ENCODE results near the gene ERGIC1. TPM values are rescaled to one million over a fixed set of nuclear protein-coding genes. Genes with fewer than 3 reads are reported as not detected.
A peak's percentile ranks its signal among the peaks of the same experiment; 100 is the strongest.
"Not testable (repeated sequence)": the region's sequence is repeated elsewhere in the genome, so short reads cannot be mapped to it uniquely, and the experiment has no call there.

The ERGIC1 gene
- total RNA-seq, 1 donor from 2014 or later = 54.8 TPM

DNA sequence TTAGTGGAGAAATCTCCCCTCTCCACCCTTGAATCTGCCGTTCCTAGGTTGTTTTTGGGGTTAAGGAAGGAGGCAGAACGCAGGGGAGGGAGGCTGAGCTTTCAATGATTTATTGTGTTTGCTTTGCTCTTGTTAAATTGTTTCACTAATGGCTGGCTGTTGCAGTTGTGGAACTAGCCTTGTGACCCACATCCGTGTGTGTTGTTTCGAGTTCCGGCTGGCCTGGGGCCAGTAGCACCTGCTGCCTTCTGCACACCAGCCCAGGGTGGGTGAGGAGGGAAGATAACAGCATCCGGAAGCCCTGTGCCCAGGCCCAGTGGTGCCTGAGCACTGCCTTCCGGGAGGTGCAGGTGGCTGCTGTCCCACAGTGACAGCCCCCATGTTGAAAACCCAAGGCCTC is 3.6 kb downstream of the ERGIC1 start:
- Mint-ChIP-seq H3K27me3 (ENCODE audit: low read depth) (no peaks in the 10 kb centered on the region), H3K36me3 (ENCODE audit: low read depth) (peaks cover 2% of the 10 kb centered on the region), H3K4me1 (ENCODE audit: low read depth) (peaks cover 31% of the 10 kb centered on the region), H3K9me3 (no peaks in the 10 kb centered on the region), H3K4me3 (ENCODE audit: low read depth) (peak overlapping the region; percentile 21), H3K27ac (no peak overlapping the region)
- peak; percentile 22 for DNase-seq (ENCODE audit: low spot score)
- intact Hi-C loops (cut with micrococcal nuclease) = loop anchor here (10.0 kb wide), 1 partner anchor 123 kb away; no protein-coding TSS in a partner anchor

DNA sequence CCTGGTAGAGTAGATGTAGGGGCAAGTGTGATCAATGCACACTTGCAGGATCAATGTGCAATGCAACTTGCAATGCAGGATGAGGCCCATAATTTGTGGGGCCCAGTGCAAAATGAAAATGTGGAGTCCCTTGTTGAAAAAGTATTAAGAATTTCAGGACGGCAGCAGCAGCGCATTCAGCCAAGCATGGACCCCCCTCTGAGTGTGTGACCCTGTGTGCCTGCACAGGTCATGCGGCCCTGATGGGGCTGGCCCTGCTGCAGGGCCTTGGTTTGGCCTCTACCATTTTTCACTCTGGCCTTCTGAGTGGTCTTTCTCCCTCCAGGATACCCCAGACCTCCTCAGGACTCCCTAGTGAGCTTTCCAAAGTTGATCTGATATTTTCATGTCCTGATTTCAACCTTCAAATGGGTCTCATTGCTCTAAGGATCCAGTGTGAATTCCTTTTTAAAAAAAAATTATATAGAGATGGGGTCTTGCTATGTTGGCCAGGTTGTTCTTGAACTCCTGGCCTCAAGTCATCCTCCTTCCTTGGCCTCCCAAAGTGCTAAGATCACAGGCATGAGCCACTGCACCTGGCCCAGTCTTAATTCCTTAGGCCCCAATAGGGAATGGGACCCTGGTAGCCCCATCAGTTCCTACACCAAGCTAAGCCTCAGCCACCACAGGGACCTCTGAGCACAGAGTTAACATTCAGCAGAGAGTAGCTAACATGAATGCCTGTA is 4.3 kb downstream of the ERGIC1 start:
- peaks cover 2% of the 10 kb centered on the region for H3K36me3 Mint-ChIP-seq (ENCODE audit: low read depth)
- peaks cover 29% of the 10 kb centered on the region for H3K4me1 Mint-ChIP-seq (ENCODE audit: low read depth)
- no peak for DNase-seq (ENCODE audit: low spot score)
- H3K27ac Mint-ChIP-seq = no peak overlapping the region
- H3K9me3 Mint-ChIP-seq = no peaks in the 10 kb centered on the region
- no peak overlapping the region for H3K4me3 Mint-ChIP-seq (ENCODE audit: low read depth)
- no peaks in the 10 kb centered on the region for H3K27me3 Mint-ChIP-seq (ENCODE audit: low read depth)
- intact Hi-C loops (cut with micrococcal nuclease) = loop anchor here (10.0 kb wide), 1 partner anchor 124 kb away; no protein-coding TSS in a partner anchor

DNA sequence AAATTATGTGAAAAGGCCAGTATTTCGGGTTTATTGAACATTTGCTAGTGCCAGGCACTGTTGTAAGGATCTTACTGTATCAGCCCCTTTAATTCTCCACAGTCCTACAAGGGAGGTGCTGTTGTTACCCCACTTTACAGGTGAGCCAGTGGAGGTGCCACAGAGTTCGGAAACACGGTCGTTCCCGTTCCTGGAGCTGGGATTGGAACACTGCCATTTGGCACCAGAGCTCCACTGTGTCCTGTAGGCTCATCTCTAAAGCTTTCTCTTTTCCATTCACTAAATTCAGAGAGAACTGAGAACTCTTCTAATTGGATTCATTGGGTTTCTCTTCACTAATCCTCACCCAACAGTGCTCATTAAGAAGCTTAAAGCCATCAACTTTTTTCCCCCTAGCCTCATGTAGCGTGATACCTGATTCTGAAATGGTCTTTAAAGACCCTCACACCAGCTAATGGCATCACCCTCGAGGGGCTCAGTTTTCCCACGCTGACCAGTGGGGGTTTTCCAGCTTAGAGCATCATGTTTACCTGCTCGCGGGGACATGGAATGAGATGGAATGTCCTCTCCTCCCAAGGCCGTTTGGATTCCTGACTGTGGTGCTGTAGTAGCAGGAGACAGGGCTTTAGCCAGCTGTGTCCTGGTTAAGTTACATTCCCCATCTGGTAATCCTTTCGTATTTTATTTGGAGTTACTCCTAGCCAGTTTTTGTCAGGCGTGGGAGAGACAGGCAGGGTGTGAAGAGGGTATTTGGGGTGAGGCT is 5.8 kb downstream of the ERGIC1 start:
- Mint-ChIP-seq H3K9me3 (no peaks in the 10 kb centered on the region), H3K36me3 (ENCODE audit: low read depth) (peaks cover 2% of the 10 kb centered on the region), H3K4me3 (ENCODE audit: low read depth) (no peak overlapping the region), H3K27ac (no peak overlapping the region), H3K27me3 (ENCODE audit: low read depth) (no peaks in the 10 kb centered on the region), H3K4me1 (ENCODE audit: low read depth) (peaks cover 27% of the 10 kb centered on the region)
- intact Hi-C loops (cut with micrococcal nuclease) = loop anchor here (10.0 kb wide), 1 partner anchor 125 kb away; no protein-coding TSS in a partner anchor
- no peak for DNase-seq (ENCODE audit: low spot score)

GRCh38 chr5:172840432-172841154 is 6.5 kb downstream of the ERGIC1 start:
- intact Hi-C loops (cut with micrococcal nuclease) = no loop called here
- Mint-ChIP-seq H3K27me3 (ENCODE audit: low read depth) (no peaks in the 10 kb centered on the region), H3K9me3 (no peaks in the 10 kb centered on the region), H3K36me3 (ENCODE audit: low read depth) (peaks cover 2% of the 10 kb centered on the region), H3K27ac (no peak overlapping the region), H3K4me1 (ENCODE audit: low read depth) (peaks cover 21% of the 10 kb centered on the region), H3K4me3 (ENCODE audit: low read depth) (no peak overlapping the region)
- DNase-seq (ENCODE audit: low spot score) = no peak

DNA sequence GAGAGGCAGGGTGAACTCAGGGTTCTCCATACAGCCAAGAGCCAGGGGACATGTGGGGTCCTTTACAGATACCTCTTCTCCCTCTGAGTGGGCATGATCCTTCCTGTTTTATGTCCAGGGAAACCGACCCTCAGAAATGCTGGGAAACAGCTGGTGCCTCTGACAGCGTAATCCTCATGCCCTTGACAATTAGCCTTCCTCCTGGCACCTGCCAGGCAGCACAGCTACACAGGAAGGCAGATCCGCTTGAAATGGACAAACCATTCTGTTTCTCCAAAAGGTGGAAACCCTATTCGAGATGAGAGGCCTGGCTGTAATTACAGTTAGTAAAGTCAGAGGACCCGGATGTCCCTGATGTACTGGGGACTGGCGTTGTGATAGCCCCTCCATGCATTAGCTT is 7.2 kb downstream of the ERGIC1 start:
- intact Hi-C loops (cut with micrococcal nuclease) = no loop called here
- H3K4me1 Mint-ChIP-seq (ENCODE audit: low read depth) = peaks cover 17% of the 10 kb centered on the region

DNA sequence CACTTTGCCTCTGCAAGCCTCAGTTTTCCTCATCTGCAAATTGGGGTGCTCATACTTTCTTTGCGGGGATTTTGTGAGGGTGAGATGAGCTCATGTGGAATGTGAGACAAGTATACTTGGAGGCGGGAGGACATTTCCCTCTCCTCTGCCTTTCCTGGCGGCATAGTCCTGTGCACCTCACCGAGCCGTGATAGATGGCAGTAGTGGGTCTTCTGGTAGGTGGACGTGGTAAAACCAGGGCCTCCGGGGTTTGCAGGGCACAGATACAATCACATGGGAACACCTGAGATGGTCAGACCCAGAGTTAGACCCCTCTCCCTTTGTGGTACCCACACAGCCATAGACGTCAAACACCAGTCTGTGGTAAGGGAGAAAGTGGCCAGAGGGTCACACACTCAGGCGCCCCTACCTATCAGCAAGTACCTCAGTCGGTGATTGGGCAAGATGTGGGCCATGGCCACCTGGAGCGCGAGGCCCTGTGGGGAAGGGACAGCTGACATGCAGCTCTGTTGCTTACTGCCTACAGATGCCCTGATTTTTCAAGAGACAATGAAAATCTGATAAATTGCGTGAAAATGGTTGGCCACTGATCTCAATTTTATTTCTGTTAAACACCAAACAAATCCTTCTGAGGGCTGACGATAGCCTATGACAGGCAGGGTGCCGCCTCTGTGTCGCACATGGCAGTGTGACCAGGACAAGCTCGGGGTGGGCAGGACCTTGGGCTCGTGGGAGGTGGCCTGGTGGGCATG is 9.9 kb downstream of the ERGIC1 start:
- H3K9me3 Mint-ChIP-seq = no peaks in the 10 kb centered on the region
- H3K4me3 Mint-ChIP-seq (ENCODE audit: low read depth) = no peak overlapping the region
- H3K27ac Mint-ChIP-seq = no peak overlapping the region
- H3K36me3 Mint-ChIP-seq (ENCODE audit: low read depth) = no peaks in the 10 kb centered on the region
- H3K4me1 Mint-ChIP-seq (ENCODE audit: low read depth) = peaks cover 2% of the 10 kb centered on the region
- intact Hi-C loops (cut with micrococcal nuclease) = no loop called here
- DNase-seq (ENCODE audit: low spot score) = no peak
- no peaks in the 10 kb centered on the region for H3K27me3 Mint-ChIP-seq (ENCODE audit: low read depth)

More for the DNA sequence above, 7.2 kb downstream of the ERGIC1 start:
- Mint-ChIP-seq H3K36me3 (ENCODE audit: low read depth) (peaks cover 2% of the 10 kb centered on the region), H3K9me3 (no peaks in the 10 kb centered on the region), H3K4me3 (ENCODE audit: low read depth) (no peak overlapping the region), H3K27me3 (ENCODE audit: low read depth) (no peaks in the 10 kb centered on the region), H3K27ac (no peak overlapping the region)
- no peak for DNase-seq (ENCODE audit: low spot score)

GRCh38 chr5:172844577-172844838 is 10.5 kb downstream of the ERGIC1 start:
- no peaks in the 10 kb centered on the region for H3K36me3 Mint-ChIP-seq (ENCODE audit: low read depth)
- H3K4me1 Mint-ChIP-seq (ENCODE audit: low read depth) = peaks cover 4% of the 10 kb centered on the region
- no peaks in the 10 kb centered on the region for H3K27me3 Mint-ChIP-seq (ENCODE audit: low read depth)
- intact Hi-C loops (cut with micrococcal nuclease) = no loop called here
- no peak overlapping the region for H3K4me3 Mint-ChIP-seq (ENCODE audit: low read depth)
- no peak for DNase-seq (ENCODE audit: low spot score)
- no peak overlapping the region for H3K27ac Mint-ChIP-seq
- no peaks in the 10 kb centered on the region for H3K9me3 Mint-ChIP-seq

- DNase-seq (ENCODE audit: low spot score) = no peak
- Mint-ChIP-seq H3K36me3 (ENCODE audit: low read depth) (no peaks in the 10 kb centered on the region), H3K9me3 (no peaks in the 10 kb centered on the region), H3K27ac (no peak overlapping the region), H3K4me1 (ENCODE audit: low read depth) (peaks cover 6% of the 10 kb centered on the region), H3K27me3 (ENCODE audit: low read depth) (no peaks in the 10 kb centered on the region), H3K4me3 (ENCODE audit: low read depth) (no peak overlapping the region)
- intact Hi-C loops (cut with micrococcal nuclease) = no loop called here
These were observed 11.1 kb downstream of the ERGIC1 start for GRCh38 chr5:172845154-172845553.

GRCh38 chr5:172845576-172845975 is 11.5 kb downstream of the ERGIC1 start:
- Mint-ChIP-seq H3K4me3 (ENCODE audit: low read depth) (no peak overlapping the region), H3K36me3 (ENCODE audit: low read depth) (no peaks in the 10 kb centered on the region), H3K27me3 (ENCODE audit: low read depth) (no peaks in the 10 kb centered on the region), H3K9me3 (no peaks in the 10 kb centered on the region), H3K27ac (no peak overlapping the region), H3K4me1 (ENCODE audit: low read depth) (peaks cover 6% of the 10 kb centered on the region)
- intact Hi-C loops (cut with micrococcal nuclease) = no loop called here
- DNase-seq (ENCODE audit: low spot score) = no peak

GRCh38 chr5:172846249-172846648 is 12.2 kb downstream of the ERGIC1 start:
- intact Hi-C loops (cut with micrococcal nuclease) = no loop called here
- Mint-ChIP-seq H3K4me3 (ENCODE audit: low read depth) (no peak overlapping the region), H3K4me1 (ENCODE audit: low read depth) (peaks cover 6% of the 10 kb centered on the region), H3K9me3 (no peaks in the 10 kb centered on the region), H3K27me3 (ENCODE audit: low read depth) (no peaks in the 10 kb centered on the region), H3K36me3 (ENCODE audit: low read depth) (no peaks in the 10 kb centered on the region), H3K27ac (no peak overlapping the region)
- no peak for DNase-seq (ENCODE audit: low spot score)

DNA sequence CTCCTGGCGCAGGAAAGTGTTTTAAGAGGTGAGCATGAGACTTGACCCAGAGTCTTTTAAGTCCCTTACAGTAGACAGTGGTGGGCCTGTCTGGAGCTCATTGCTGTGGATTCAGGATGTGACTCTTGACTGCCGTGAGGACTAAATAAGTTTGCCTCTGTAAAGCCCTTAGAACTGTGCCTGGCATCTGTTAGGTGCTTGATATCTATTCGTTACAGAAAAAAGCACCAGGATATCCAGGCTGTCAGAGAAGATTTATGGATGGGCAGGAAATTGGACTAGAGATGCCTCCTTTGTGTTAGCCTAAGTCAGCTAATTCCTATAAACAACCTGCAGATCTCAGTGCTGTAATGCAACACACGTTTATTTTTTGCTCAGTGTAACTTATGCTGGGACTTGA is 12.6 kb downstream of the ERGIC1 start:
- intact Hi-C loops (cut with micrococcal nuclease) = no loop called here
- no peak for DNase-seq (ENCODE audit: low spot score)
- Mint-ChIP-seq H3K27me3 (ENCODE audit: low read depth) (no peaks in the 10 kb centered on the region), H3K27ac (no peak overlapping the region), H3K36me3 (ENCODE audit: low read depth) (no peaks in the 10 kb centered on the region), H3K9me3 (no peaks in the 10 kb centered on the region), H3K4me1 (ENCODE audit: low read depth) (peaks cover 6% of the 10 kb centered on the region), H3K4me3 (ENCODE audit: low read depth) (no peak overlapping the region)

DNA sequence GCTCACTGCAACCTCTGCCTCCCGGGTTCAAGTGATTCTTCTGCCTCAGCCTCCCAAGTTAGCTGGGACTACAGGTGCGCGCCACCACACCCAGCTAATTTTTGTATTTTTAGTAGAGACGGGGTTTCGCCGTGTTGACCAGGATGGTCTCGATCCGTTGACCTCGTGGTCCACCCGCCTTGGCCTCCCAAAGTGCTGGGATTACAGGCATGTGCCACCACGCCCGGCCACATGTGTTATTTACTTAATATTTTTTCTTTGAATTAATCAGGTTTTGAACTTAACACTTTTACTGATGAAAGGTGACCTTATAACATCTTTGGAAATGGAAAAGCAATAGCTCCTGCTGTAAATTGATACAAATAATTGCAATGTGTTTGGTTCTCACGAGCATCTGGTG is 13.5 kb downstream of the ERGIC1 start:
- intact Hi-C loops (cut with micrococcal nuclease); DNase-seq (ENCODE audit: low spot score); H3K4me3 Mint-ChIP-seq (ENCODE audit: low read depth); H3K27ac Mint-ChIP-seq; H3K36me3 Mint-ChIP-seq (ENCODE audit: low read depth); H3K9me3 Mint-ChIP-seq; H3K27me3 Mint-ChIP-seq (ENCODE audit: low read depth); H3K4me1 Mint-ChIP-seq (ENCODE audit: low read depth): not testable (repeated sequence)

All from activated T-helper 2 cell treated with anti-CD3 and anti-CD28 coated beads, Interferon-gamma antibody, Interleukin-2, Interleukin-4, amounts not matched to agents 10 μg/mL and 5 μg/mL and 100 μg/mL, durations not matched to agents 14 hours and 24 hours and 36 hours (primary cell).